ENCODE data around the gene FCHO1.

DNA sequence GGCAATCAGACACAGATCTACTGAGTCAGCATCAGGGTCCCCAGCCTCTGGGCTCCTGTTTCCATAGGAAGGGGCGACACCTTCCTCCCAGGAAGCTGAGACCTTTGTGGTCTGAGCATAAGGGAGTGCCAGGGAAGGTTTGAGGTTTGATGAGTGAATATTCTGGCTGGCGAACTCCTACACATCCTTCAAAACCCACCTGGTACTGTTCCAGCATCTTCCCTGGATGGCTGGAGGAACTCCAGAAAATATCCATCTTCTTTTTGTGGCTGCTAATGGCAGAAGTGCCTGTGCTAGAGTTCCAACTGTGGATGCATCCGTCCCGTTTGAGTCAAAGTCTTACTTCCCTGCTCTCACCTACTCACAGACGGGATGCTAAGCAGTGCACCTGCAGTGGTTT is 60.8 kb downstream of the FCHO1 start:
- no peak for TF ChIP-seq GATA2 (IDR thresholded peaks at IDR 0.05; ENCODE audit: low read depth, low read length)
- no peak for TF ChIP-seq GATA3 (IDR thresholded peaks at IDR 0.05; ENCODE audit: low read depth, low read length)

All from SH-SY5Y (cell line).